GM18498 (cell line): ENCODE measurements around the gene TMEM244.
A peak's percentile ranks its signal among the peaks of the same experiment; 100 is the strongest.
"Not testable (repeated sequence)": the region's sequence is repeated elsewhere in the genome, so short reads cannot be mapped to it uniquely, and the experiment has no call there.

Source experiments
- ATAC-seq: cut with Tn5 transposase; IDR thresholded peaks from one replicate; pipeline ENCODE4 v1.9.1; 2021; ENCODE audit warnings: mild to moderate bottlenecking, moderate library complexity; ENCODE audit not compliant: unreplicated experiment

Gene TMEM244, protein sequence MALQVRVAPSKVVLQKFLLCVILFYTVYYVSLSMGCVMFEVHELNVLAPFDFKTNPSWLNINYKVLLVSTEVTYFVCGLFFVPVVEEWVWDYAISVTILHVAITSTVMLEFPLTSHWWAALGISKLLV

DNA sequence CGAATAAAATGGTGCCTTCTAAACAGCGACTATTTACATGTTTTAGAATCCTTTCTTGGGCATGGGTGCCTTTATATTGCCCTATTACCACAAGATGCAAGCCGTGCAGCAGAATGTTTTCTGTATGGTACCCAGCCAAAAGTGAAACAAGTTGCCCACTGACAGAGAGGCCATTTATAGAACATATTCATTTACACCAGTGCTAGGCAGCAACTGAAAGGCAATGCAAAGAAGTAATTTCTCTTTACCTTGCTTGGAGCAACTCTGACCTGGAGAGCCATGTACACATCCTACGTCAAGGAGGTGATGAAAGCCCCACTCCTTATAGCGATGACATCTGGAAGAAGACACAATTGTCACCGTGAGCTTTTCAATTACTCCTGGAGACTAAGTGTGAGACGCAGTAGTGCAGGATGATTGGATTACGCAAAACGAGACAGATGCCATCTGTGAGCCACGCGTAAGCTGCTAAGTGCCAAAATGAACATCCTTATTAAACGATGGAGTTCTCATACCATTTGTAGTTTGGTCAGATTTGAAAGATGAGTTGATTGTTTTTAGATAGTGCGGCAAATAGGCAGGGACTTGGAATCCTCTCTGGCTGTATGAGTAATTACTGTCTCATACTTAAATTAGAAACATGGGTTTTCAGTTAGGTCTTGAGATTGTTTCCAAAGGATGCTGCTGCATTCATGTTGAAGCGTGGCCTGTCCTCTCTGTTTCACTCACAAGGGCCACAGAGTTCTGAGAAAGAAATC, at the start of gene TMEM244:
Gene TMEM244 (minus strand): TSS at position 408 of the 758 bp plus-strand sequence. CDS start 127 bp downstream, at position 281.
- no peak for ATAC-seq

DNA sequence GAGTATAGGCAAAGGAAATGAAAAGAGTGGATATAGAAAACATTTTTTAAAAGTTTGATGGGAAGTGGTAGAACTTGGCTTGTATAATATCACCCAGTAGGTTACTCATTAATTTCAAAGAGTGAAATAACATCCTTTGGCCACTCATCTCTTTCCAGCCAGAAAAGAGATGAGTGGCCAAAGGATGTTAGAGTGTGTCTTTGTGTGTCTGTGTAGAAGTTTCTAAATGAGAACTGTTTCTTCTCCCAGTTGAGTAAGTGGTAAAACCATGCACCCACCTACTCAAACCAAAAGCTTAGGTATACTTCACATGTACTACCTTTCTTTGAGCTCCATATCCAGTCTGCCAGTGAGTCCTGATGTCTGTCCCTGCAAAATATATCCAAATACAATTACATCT, 47.7 kb upstream of the TMEM244 start:
- ATAC-seq, result peak; percentile 64

DNA sequence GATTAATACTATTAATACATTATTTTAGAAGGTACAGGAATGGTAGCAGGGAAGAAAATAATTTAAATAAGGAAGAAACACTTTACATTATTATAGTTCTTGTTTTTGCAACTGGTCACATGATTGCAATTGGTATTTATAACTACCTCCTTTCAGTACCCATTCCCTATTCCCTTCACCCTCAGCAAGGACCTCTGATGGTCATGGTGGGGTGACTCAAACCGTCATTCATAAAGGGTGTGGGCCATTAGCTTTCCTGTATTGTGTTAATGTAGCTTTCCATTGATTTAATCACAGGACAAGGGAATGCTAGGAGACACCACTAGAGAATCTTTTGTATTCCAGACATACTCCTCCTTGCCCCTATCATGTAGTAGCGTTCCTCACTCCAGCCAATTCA, 47.2 kb upstream of the TMEM244 start:
- ATAC-seq, result no peak

DNA sequence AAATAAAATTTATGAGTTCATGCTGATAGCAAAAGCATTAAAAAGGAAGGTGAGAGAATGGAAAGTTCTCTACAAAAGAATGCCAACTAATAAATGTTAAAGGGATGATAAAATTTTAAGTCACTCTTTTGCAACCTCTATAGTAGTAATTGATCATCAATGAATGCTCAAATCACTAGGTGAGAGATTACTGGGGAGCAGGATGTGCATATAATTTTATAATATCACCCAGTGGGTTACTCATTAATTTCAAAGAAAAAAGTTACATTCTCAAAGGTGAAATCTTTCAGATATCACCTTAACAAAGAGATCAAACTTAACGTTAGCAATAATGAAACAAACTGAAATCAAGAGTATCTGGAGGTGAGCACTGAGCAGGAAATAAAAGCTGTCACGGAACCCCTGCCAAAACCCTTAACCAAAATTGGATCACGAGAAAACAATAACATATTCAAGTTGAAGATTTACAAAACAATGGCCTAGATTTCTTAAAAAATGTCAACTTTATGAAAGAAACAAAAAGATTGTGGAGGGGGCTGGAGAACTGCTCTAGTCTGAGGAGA, 45.5 kb upstream of the TMEM244 start:
- ATAC-seq, result no peak

DNA sequence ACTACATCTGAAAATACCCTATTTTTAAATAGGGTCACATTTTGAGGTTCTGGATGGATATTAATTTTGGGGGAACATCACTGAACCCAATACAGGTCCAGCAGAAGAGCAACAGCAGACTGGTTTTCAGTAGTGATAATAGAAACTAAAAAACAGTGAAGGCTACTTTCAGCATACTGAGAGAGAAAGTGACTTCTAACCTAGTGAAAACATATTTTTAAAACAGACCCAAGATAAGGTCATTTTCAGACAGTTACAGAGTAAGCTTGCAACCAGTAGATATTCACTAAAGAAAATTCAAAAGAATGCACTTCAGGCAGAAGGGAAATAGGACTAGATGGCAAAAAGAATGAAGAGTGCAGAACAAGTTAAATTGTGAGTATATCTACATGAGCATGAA, 42.0 kb upstream of the TMEM244 start:
- peak; percentile 73 for ATAC-seq

DNA sequence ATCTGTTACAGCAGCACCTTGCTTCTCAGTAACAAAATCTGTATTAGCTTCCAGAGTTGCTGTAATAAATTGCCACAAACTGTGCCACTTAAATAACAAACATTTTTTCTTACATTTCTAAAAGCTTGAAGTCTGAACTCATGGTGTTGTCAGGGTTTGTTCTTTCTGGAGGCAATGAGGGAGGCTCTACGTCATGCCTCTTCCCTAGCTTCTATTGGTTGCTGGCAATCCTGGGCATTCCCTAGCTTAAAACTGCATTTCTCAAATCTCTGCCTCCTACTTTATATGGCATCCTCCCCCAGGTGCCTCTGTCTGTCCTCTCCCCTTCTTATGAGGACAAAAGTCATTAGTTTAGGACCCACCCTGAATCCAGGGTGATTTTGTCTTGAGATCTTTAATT, 41.6 kb upstream of the TMEM244 start:
- ATAC-seq, result no peak

DNA sequence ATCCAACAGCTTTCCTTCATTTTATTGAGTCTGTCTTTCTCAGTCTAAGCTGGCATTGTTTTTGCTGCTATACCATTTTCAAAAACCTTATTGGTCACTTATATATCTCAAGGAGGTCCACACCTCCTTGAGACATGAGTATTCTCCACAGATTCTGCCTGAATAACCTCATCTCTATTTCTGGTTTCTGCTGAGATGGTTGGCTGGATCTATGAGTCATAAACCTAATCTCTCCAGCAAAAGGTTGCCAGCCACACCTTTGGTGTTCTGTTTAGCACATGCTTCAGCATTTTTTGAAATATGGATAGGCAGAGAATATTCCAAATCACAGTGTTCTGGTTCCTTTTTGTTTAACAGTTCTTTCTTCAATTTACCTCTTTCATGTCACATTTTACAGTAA, 40.8 kb upstream of the TMEM244 start:
- peak; percentile 56 for ATAC-seq

DNA sequence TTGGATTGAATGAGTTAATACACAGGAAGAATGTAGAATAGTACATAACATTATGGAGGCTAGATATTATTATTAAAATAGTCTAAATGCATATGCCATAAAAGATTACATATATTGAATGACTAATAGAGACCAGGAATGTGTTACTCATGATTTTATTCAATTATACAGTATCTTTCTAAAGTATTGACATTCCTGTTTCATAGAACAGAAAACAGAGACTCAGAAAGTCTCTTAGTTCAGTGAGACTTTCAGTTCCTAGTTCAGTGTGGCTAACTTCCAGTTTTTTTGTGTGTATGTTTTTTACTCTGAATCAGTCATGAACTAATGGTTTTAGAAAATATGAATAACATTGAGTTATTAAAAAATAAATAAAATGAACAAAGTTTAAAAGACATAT, 34.6 kb upstream of the TMEM244 start:
- no peak for ATAC-seq

DNA sequence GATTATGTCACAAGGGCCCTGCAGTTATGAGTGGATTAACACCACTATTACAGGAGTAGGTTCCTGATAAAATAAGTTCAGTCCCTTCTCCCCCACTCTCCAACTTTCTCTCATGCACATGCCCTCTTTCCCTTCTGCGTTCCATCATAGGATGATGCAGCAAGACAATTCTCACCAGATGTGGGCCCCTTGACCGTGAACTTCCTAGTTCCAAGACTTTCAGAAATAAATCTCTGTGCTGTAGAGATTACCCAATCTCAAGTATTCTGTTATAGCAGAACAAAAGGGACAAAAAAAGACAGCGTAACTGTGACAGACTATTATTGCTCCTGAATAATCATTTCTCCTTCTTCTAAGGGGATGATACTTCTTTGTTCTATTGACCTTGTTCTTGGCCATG, 33.8 kb upstream of the TMEM244 start:
- ATAC-seq, result no peak

DNA sequence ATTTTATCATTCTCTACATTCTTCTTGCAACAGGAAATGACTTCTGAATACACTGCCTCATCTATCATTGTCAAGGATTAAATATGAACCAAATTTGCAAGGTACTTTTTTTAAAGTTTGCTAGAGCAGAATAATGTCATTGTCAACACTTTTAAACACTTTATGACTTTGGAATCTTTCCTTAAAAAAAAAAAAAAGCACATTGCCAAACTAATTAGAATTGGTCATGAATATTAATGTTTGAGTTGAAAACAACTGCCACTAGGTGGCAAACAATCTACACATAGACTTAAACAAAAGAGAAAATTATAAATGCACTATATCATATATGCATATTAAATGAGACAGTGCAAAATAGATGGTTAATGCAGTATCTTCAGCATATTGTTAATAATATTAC, 32.5 kb upstream of the TMEM244 start:
- ATAC-seq, result no peak

DNA sequence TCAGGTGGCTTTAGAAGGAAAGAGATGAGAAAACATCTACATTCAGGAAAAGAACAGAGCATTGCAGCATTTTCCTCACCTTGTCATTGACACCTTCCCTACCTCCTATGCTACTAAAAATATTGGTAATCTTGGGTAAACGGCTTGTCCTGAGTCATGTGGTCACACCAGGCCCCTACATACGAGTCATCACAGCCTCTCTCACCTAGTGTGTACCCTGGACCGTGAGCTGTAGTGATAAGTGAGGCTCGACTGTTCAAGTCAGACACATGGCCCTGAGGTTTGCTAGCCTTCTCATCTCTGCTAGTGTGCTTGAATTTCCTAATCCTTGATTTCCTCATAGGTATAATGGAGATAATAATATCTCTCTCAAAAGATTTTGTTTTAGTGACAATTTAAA, 29.6 kb upstream of the TMEM244 start:
- ATAC-seq, result no peak

DNA sequence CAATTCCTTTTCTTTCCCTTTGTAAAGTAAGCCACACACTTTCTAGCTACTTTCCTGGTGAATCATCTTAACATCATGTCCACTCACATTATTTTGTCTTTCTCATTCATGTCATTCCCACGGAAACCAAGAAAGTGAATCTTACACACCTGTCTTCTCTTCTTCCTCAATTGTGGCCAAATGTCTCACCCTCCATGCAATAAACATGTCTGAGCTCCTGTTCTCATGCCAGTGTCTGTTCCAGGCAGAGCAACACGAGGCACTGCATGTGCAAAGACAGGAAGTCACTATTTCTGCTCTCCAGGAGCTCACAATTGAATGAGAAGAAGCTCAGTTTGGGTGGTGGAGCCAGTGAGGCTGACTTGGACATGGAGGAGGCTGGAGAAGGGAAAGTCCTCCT, 29.0 kb upstream of the TMEM244 start:
- no peak for ATAC-seq

DNA sequence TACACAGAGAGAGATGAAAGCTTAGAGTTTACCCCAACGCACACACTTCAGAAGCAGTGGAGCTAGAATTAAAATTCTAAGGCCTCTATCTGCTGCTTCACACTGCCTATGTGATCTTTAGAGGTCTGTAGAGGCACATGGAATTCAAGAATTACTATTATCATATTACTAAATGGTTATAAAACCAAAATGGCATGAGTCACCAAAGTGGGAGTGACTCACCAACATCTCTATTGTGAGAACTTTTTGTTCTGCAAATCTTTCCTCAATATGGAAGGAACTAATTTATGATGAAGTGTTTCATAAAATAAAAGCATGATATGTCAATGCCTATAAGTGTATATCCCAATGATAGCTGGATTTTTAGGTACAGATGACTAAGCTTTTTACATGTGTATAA, 28.5 kb upstream of the TMEM244 start:
- no peak for ATAC-seq

DNA sequence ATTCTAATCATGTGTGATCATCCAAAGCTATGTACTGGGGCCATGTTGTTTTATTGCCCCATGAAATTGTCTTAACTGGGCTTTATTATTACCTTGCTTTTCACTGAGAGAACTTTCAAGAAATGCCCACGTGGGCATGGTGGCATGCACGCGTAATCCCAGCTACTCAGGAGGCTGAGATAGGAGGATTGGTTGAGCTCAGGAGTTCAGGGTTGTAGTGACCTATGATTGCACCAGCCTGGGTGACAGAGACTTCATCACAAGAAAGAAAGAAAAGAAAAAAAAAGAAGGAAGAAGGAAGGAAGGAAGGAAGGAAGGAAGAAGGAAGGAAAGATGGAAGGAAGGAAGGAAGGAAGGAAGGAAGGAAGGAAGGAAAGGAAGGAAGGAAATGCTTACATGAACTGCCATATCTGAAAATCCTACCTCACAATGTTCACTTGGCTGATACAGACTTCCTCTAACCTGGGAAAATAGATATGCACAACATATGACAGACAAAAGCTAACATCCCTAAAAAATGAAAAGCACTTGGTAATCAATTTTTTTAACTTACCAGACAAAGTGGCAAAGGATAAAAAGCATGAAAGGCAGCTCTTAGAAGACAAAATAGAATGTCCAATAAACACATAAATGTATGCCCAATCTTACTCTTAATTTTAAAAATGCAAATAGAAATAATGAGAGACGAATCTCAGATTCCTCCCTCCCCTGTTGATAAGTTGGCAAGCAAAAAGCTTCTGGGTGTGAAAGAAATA, 25.5 kb upstream of the TMEM244 start:
- no peak for ATAC-seq

DNA sequence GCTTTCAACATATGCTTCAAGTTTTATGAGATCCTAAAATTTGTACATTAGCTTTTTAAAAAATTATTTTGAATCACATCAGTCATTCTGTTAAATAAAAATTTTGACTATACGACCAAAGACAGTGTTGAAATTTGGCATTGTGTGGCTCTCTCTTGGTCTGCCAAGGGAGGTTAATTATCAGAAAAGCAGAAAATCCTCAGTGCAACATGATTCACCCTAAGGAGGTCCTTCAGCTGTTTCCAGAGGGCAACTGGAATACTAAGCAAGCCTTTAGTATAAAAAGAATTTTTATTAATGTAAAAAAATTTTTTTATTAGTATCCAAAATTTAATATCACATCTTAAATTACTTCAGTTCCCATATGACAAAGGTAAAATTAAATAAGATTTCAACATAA, 23.1 kb upstream of the TMEM244 start:
- no peak for ATAC-seq

DNA sequence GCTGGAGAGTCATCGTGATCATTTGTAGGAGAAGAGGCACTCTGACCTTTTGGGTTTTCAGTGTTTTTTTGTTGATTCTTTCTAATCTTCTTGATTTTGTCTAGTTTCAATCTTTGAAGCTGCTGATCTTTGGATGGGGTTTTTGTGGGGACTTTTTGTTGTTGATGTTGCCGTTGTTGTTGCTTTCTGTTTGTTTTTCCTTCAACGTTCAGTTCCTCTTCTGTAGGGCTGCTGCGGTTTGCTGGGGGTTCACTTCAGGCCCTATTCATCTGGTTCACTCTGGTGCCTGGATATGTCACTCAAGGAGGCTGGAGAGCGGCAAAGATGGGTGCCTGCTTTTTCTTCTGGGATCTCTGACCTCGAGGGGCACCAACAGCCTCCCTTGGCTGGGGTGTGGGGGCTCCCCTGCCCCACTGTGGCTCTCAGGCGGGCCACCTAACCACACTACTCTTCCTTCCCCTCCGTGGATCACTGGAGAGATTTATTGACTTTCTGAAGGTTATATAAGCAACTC, 21.5 kb upstream of the TMEM244 start:
- peak; percentile 97 for ATAC-seq

DNA sequence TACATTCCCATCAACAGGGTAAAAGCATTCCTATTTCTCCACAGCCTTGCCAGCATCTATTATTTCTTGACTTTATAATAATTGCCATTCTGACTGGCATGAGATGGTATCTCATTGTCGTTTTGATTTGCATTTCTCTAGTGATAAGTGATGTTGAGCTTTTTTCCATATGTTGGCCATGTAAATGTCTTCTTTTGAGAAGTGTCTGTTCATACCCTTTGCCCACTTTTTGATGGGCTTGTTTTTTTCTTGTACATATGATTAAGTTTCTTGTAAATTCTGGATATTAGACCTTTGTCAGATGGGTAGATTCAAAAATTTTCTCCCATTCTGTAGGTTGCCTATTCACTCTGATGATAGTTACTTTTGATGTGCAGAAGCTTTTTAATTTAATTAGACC, 16.8 kb upstream of the TMEM244 start:
- ATAC-seq, result not testable (repeated sequence)

DNA sequence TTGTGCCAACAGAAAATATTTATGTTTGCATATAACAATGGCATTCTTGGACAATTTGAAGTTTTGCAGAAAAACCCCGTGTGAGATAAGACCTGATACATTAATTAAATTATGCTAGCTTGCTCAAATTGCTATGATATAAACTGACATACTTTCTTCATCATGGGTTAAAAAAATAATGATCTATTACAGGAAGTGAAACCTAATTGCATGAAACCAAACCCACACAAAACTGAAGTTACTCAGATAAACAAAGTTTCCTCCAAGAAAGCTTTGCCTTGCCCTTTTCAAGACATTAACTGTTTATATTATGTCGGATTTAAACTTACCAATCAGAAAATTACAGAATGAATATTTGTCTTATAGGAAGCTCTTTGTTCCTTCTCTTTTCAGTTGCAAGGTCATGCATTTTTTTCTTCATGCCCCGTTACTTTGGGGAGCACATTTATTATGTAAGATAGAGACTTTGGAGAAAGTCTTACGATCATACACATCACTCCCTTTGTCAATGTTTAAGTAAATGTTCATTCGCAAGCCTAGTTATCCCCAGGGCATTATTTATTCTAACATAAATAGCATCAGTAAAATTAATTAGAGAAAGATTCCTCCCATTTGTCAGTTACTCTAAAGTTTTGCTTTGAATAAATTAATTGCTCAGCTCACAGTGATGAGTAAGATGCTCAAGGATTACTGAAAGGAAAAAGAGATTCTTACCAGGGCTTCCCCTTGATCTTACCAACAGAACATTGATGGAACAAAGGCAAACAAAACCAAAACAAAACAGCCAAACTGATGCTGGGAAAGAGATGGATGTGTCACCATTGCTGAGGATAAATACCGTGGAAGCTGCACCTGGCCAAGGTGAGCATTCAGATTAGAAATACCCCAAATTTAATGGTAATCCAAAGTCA, 14.8 kb upstream of the TMEM244 start:
- peak; percentile 91 for ATAC-seq

DNA sequence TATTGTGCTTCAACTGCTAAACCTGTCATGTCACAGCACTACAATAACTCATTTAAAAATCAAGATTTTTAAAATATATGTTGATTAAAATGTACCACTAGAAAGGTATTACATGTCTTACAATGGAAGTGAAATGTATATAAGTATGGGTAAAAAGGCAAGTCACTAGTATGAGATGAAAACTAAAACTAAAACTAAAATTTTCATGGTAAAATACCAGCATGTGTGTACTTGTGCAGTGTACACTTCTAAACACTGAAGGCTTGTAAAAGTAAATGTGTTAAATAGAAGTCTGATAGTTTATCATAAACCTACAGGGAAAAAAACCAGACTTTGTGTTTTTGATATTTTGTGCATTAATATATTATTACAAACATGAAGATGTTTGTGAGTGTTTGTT, 13.7 kb upstream of the TMEM244 start:
- no peak for ATAC-seq

DNA sequence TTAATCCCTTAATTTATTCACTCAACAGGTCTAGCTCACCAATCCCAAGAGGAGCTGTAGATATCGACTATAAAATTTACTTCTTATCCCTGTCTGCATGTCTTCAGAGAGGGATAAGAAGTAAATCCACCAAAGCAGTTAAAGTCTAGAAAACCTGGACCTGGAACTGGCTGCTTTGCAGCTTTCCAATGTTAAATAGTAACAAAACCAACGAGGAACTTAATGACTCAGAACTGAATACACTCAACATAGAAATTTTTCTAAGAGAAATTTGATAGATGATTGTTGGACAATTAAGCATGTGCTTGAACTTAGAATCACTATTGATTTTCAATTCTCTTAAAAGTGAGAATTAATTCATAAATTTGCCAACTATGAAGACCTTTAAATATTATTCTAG, 11.5 kb upstream of the TMEM244 start:
- ATAC-seq, result no peak

DNA sequence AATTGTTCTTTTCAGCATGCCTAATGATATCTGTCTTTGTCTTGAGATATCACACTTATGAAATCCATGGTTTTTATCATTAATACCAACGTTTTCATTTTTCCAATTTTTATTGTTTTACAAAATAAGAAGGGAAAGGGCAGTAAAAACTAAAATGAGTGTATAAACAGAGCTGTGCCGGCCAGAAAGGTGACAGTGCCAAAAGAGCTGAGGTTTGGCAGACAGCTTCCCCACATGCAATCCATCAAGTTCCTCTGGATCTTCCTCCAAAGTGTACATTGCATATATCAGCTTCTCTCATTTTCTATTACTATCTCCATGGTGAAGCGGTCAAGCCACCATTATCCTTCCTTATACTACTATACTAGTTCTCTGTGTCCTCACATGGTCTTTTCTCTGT, 10.1 kb upstream of the TMEM244 start:
- ATAC-seq, result no peak
